Endothelial cell of umbilical vein (primary cell): ENCODE results near the gene KSR1. TPM values are rescaled to one million over a fixed set of nuclear protein-coding genes. Genes with fewer than 3 reads are reported as not detected.
"Not testable (repeated sequence)": the region's sequence is repeated elsewhere in the genome, so short reads cannot be mapped to it uniquely, and the experiment has no call there.

ENCODE experiments used
- BruUV-seq: library from RNA; stranded (reverse); fragments of 400-500 nt; replicated peaks from 2 replicates; lab custom pipeline; 2021; lab: Mats Ljungman, UMichigan
- CTCF ChIA-PET: fragments of 300-600, 350-600 bp; sonication (Branson Sonifier 250); formaldehyde crosslinking; loops from one replicate; lab custom pipeline; 2021; ENCODE audit warnings: antibody characterized with exemption, inconsistent platforms; lab: Charles Lee
- POLR2A ChIA-PET: fragments of 300-600, 350-600 bp; sonication (Branson Sonifier 250); formaldehyde crosslinking; loops from one replicate; lab custom pipeline; 2021; ENCODE audit warnings: antibody characterized with exemption, inconsistent platforms; lab: Charles Lee
- DNase-seq: peaks from one replicate; pipeline ENCODE4 v3.0.0-alpha.2; 2011; ENCODE audit warnings: low read depth, low spot score
- FAIRE-seq: peaks from 2 replicates; lab custom pipeline; 2011; peaks lifted over from hg19 to GRCh38; lab: Jason Lieb, UNC
- H2AFZ ChIP-seq: 2 replicates; pipeline ENCODE4 v1.6.0; 2012; ENCODE audit warnings: low read depth, low read length, control low read depth, inconsistent platforms
- H3K27ac ChIP-seq: 2 replicates; pipeline ENCODE4 v1.5.1; 2011; ENCODE audit warnings: low read depth, mild to moderate bottlenecking, control low read depth, low read length, moderate library complexity; ENCODE audit not compliant: insufficient read depth
- H3K27me3 ChIP-seq, 2 experiments: 2 replicates each; pipeline versions ENCODE4 v1.6.0 to v1.6.1; 2011; ENCODE audit warnings: low read length in 2 of 2, mixed read lengths in 1 of 2; ENCODE audit not compliant: control insufficient read depth in 2 of 2, insufficient read depth in 2 of 2
- H3K36me3 ChIP-seq, 2 experiments: 2 replicates in 1 of 2; 3 replicates in 1 of 2; pipeline ENCODE4 v1.5.1; 2011; ENCODE audit warnings: low read length in 2 of 2, mild to moderate bottlenecking in 1 of 2, moderate library complexity in 1 of 2; ENCODE audit not compliant: control insufficient read depth in 2 of 2, insufficient read depth in 2 of 2; ENCODE audit errors: extremely low read depth in 1 of 2
- H3K4me1 ChIP-seq: 3 replicates; pipeline ENCODE4 v1.5.1; 2011; ENCODE audit warnings: mild to moderate bottlenecking, low read length; ENCODE audit not compliant: control insufficient read depth, insufficient read depth; ENCODE audit errors: extremely low read depth
- H3K4me2 ChIP-seq: 2 replicates; pipeline ENCODE4 v1.6.1; 2011; ENCODE audit warnings: low read length, control low read depth, mixed read lengths; ENCODE audit not compliant: insufficient read depth
- H3K4me3 ChIP-seq, 3 experiments: fragments of 200-600 bp in 1 of 3; sonication (generic), shearing (Covaris generic) in 1 of 3; replicated peaks in 1 of 3; 2 replicates each; pipeline ENCODE4 v1.5.1; 2011 to 2016; ENCODE audit warnings: control low read depth in 3 of 3, low read length in 3 of 3, mild to moderate bottlenecking in 2 of 3, inconsistent platforms in 1 of 3, low read depth in 1 of 3, moderate library complexity in 1 of 3; ENCODE audit not compliant: insufficient read depth in 1 of 3
- H3K79me2 ChIP-seq: 2 replicates; pipeline ENCODE4 v1.6.0; 2012; ENCODE audit warnings: low read length, inconsistent platforms; ENCODE audit not compliant: control insufficient read depth, insufficient read depth
- H3K9ac ChIP-seq: replicated peaks from 2 replicates; pipeline ENCODE3; 2011; ENCODE audit warnings: low read length, control low read depth; ENCODE audit not compliant: insufficient read depth; ENCODE audit errors: extremely low read depth
- H3K9me1 ChIP-seq: replicated peaks from 3 replicates; pipeline ENCODE4 v1.6.0; 2011; ENCODE audit warnings: mild to moderate bottlenecking, low read length; ENCODE audit not compliant: control insufficient read depth, insufficient read depth; ENCODE audit errors: extremely low read depth
- H3K9me3 ChIP-seq: replicated peaks from 2 replicates; pipeline ENCODE4 v1.5.1; 2012; ENCODE audit warnings: low read length, inconsistent platforms; ENCODE audit not compliant: control insufficient read depth, insufficient read depth
- H4K20me1 ChIP-seq: replicated peaks from 2 replicates; pipeline ENCODE3; 2011; ENCODE audit warnings: mild to moderate bottlenecking, low read length; ENCODE audit not compliant: control insufficient read depth, insufficient read depth; ENCODE audit errors: extremely low read depth
- dilution Hi-C: fragments of 300-500 bp; cut with MboI; formaldehyde crosslinking; loops from one replicate; pipeline ENCODE4 v1.15.0; 2019; ENCODE audit warnings: low sequenced_read_pairs; ENCODE audit not compliant: extremely low pct_ligation_motif_present
- intact Hi-C: fragments of 100-400 bp; cut with micrococcal nuclease; formaldehyde crosslinking; loops from one replicate; pipeline ENCODE4 v1.10.0; 2022
- polyA plus RNA-seq, 4 experiments: library from polyadenylated mRNA; depleted of rRNA in 3 of 4; stranded (reverse) in 3 of 4; unstranded in 1 of 4; fragments of >200 nt; gene quantifications; 2 replicates each; pipeline versions ENCODE4 v1.2.1 to v1.2.3, GENCODE V29; 2011 to 2012; ENCODE audit warnings: missing spikeins in 1 of 4
- total RNA-seq: library from RNA; stranded (reverse); gene quantifications from 2 replicates; pipeline ENCODE4 v1.2.3, GENCODE V29; 2021

KSR1 gene
- total and polyA plus RNA-seq, 2 donors (not counting 3 experiments of a cell fraction or from before 2014, with no cell fraction given) = 35.4 to 80.2 TPM

DNA sequence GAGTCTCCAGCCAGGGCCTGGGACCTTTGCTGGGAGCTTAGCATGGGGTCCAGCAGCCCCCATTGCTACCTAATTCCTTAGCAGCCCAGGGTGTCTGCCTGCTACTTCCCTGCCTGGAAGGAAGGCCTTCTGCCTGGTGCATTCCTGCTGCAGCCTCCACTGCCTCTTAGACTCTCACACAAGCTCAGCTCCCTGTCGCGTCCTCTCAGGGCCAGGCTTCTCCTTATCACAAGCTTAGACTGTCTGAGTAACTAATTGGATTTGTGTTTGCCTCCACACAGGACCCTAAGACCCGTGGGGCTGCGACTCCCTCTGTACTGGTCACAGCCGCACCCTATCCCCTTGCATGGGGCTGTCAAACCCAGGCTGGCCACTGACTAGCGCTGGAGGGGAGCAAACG lies 181.6 kb downstream of the KSR1 start:
- H3K9ac ChIP-seq, H3K27ac ChIP-seq, H3K4me2 ChIP-seq, H2AFZ ChIP-seq, intact Hi-C loops, POLR2A ChIA-PET, H3K4me1 ChIP-seq, H3K27me3 ChIP-seq, H4K20me1 ChIP-seq, dilution Hi-C loops, H3K79me2 ChIP-seq, FAIRE-seq, CTCF ChIA-PET, H3K9me1 ChIP-seq, H3K36me3 ChIP-seq, DNase-seq, H3K4me3 ChIP-seq, H3K9me3 ChIP-seq, BruUV-seq: not testable (repeated sequence)

DNA sequence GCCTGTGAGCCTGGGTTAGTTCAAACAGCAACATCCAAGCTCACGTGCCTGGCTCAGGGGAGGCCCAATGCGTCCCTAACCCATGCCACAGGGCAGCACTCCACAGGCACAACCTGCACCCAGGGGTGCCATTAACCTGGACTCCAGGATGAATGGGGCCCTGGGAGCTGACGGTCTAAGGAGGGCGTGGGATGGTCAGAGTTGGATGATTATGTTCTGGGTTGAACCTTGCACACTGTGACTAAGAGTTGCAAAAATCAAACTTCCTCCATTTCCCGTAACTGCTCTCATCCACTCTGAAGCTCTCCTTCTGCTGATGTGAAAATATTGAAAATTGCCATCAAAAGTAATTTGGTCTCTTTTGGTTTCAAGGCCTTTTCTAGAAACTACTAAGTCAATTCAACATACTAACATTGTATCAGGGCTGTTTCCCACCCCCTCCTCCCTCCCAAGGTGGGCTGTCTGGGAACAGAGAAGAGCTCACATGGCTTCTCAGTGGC lies 182.2 kb downstream of the KSR1 start:
- H3K9me3 ChIP-seq, H3K4me2 ChIP-seq, H3K79me2 ChIP-seq, DNase-seq, H3K27me3 ChIP-seq, H4K20me1 ChIP-seq, H2AFZ ChIP-seq, dilution Hi-C loops, intact Hi-C loops, H3K9ac ChIP-seq, BruUV-seq, H3K9me1 ChIP-seq, POLR2A ChIA-PET, H3K36me3 ChIP-seq, H3K27ac ChIP-seq, H3K4me3 ChIP-seq, H3K4me1 ChIP-seq, FAIRE-seq: not testable (repeated sequence)
- CTCF ChIA-PET = interaction anchor here (2.3 kb wide), 1 partner anchor 29 kb away, joined by 6 read pairs; no protein-coding TSS in a partner anchor
